Psoas muscle (tissue), 8 donors: ENCODE measurements around the gene TMEM255B. TPM values are rescaled to one million over a fixed set of nuclear protein-coding genes. Genes with fewer than 3 reads are reported as not detected.

Experiments used
- ATAC-seq, 4 donors: fragments of 200-7000 bp; cut with Tn5 transposase; one replicate each; pipeline ENCODE4 v1.9.1; 2020; ENCODE audit warnings: moderate library complexity in 3 of 4, mild to moderate bottlenecking in 2 of 4
- DNase-seq, 2 donors: peaks; one replicate each; pipeline ENCODE4 v3.0.0-alpha.2; 2020
- H3K27ac ChIP-seq: fragments of 200-600 bp; one replicate; pipeline ENCODE4 v1.8.0; 2022
- H3K27me3 ChIP-seq, 3 donors: fragments of 200-600 bp in 1 of 3; one replicate each; pipeline versions ENCODE4 v1.6.1 to v1.8.0; 2013 to 2022; ENCODE audit warnings: low read length in 2 of 3, mild to moderate bottlenecking in 2 of 3, moderate library complexity in 1 of 3; ENCODE audit not compliant: insufficient read depth in 3 of 3
- H3K36me3 ChIP-seq, 2 donors: fragments of 200-600 bp in 1 of 2; one replicate each; pipeline versions ENCODE4 v1.6.1 to v1.8.0; 2013 to 2022; ENCODE audit warnings: low read depth in 1 of 2, mild to moderate bottlenecking in 1 of 2, moderate library complexity in 1 of 2; ENCODE audit not compliant: insufficient read depth in 1 of 2
- H3K4me1 ChIP-seq: fragments of 200-600 bp; one replicate; pipeline ENCODE4 v1.8.0; 2022
- H3K4me3 ChIP-seq: fragments of 200-600 bp; one replicate; pipeline ENCODE4 v1.8.0; 2022; ENCODE audit warnings: mild to moderate bottlenecking
- H3K9me3 ChIP-seq: fragments of 200-600 bp; one replicate; pipeline ENCODE4 v1.8.0; 2022
- WGBS, 3 donors: extraction: QIAGEN DNeasy Blood & Tissue Kit; methylation state at CpG; one replicate each; pipeline versions ENCODE4 v1.1.6 to v1.1.7; 2013; 5-methylcytosine and 5-hydroxymethylcytosine counted together
- intact Hi-C, 2 donors: fragments of 100-400 bp; cut with DNase I; formaldehyde crosslinking; loops; one replicate each; pipeline versions ENCODE4 v1.11.0 to v1.14.2; 2022
- polyA plus RNA-seq, 3 donors: library from polyadenylated mRNA; stranded (reverse); fragments of 200-250 nt; gene quantifications; one replicate each; pipeline ENCODE4 v1.2.3, GENCODE V29; 2013
- total RNA-seq, 4 donors: library from RNA; stranded (reverse); fragmentation: NEBNext Ultra II Directional in 2 of 4; extraction: Animal tissue kit (Norgen Biotek cat#: 25700) in 2 of 4; gene quantifications; one replicate each; pipeline versions ENCODE4 v1.2.1 to v1.2.4, GENCODE V29; 2021 to 2023
- TF ChIP-seq, protein P1 (sequence below): fragments of 200-600 bp; IDR thresholded peaks from one replicate; pipeline ENCODE4 v1.8.0; 2022; ENCODE audit warnings: antibody characterized with exemption
- donor health status: healthy with polysubstance abuse.
- donor health status: DM: no; HTN: no; CAD: no; lungs with moderate emphysema.
- donor health status: Bipolar disorder and iron deficiency.
- donor health status: healthy.
- donor health status: DM: yes; HTN: yes; CAD: no.
- donor health status: DM: no; HTN: no; CAD: no.
- donor health status: DM: no; HTN: no; CAD: no.
- donor health status: DM: yes; HTN: yes; CAD: no.

Gene TMEM255B
- total and polyA plus RNA-seq, 7 donors, result 0.45 to 5.1 (median 2.1) TPM

DNA sequence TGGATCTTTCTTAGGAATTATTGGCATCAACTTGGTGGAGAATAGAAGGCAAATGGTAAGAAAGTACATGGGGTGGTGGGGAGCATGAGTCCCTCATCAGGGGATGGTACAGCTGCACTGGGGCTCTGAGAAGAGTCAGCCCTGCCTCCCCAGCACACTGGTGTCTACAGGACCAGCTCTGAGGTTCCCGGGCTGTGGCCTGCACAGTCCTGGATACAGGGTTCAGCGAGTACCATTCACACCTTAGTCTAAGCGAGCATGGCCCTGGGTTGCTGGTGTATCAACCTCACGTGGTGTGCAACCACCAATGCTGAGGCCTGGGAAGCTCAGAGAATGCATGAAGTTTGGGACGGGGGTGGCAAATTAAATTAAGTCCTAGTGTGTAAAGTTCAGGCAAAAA is 10.1 kb downstream of the TMEM255B start:
- no peaks in the 10 kb centered on the region for H3K9me3 ChIP-seq
- TF ChIP-seq, protein P1, sequence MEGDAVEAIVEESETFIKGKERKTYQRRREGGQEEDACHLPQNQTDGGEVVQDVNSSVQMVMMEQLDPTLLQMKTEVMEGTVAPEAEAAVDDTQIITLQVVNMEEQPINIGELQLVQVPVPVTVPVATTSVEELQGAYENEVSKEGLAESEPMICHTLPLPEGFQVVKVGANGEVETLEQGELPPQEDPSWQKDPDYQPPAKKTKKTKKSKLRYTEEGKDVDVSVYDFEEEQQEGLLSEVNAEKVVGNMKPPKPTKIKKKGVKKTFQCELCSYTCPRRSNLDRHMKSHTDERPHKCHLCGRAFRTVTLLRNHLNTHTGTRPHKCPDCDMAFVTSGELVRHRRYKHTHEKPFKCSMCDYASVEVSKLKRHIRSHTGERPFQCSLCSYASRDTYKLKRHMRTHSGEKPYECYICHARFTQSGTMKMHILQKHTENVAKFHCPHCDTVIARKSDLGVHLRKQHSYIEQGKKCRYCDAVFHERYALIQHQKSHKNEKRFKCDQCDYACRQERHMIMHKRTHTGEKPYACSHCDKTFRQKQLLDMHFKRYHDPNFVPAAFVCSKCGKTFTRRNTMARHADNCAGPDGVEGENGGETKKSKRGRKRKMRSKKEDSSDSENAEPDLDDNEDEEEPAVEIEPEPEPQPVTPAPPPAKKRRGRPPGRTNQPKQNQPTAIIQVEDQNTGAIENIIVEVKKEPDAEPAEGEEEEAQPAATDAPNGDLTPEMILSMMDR, result no peak
- no peak overlapping the region for H3K4me3 ChIP-seq
- DNase-seq (no peak), ATAC-seq (no peak)
- intact Hi-C loops, result no loop called here
- no peaks in the 10 kb centered on the region for H3K36me3 ChIP-seq
- H3K27me3 ChIP-seq, result peaks cover 0 to 5% (median 0%) of the 10 kb centered on the region in 3 donors
- no peak overlapping the region for H3K27ac ChIP-seq
- 71 to 79% (median 78%) methylated on average over 5 of the region's 5 CpGs for WGBS, 3 donors
- no peaks in the 10 kb centered on the region for H3K4me1 ChIP-seq

DNA sequence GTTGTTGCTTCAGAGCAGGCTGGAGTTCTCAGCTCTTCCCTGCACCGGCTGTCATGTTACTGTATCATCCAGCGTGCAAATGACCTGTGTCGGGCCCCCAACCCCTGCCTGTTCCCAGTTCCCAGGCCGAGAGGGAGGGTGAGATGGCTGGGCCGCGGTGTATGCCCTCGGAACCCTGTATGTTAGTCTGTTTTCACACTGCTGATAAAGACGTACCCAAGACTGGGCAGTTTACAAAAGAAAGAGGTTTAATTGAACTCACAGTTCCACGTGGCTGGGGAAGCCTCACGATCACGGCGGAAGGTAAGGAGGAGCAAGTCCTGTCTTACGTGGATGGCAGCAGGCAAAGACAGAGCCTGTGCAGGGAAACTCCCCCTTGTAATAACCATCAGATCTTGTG is 10.9 kb downstream of the TMEM255B start:
- peaks cover 0 to 8% (median 0%) of the 10 kb centered on the region in 3 donors for H3K27me3 ChIP-seq
- DNase-seq (no peak), ATAC-seq (no peak)
- TF ChIP-seq, protein P1, result no peak
- no peak overlapping the region for H3K27ac ChIP-seq
- H3K36me3 ChIP-seq, result no peaks in the 10 kb centered on the region
- H3K4me3 ChIP-seq, result no peak overlapping the region
- H3K9me3 ChIP-seq, result no peaks in the 10 kb centered on the region
- WGBS, 3 donors, result 71 to 81% (median 73%) methylated on average over 13 of the region's 13 CpGs
- intact Hi-C loops, result no loop called here
- no peaks in the 10 kb centered on the region for H3K4me1 ChIP-seq

GRCh38 chr13:113770441-113770840 is 11.4 kb downstream of the TMEM255B start:
- Histone ChIP-seq H3K4me3 (no peak overlapping the region), H3K36me3 (no peaks in the 10 kb centered on the region), H3K4me1 (no peaks in the 10 kb centered on the region), H3K9me3 (no peaks in the 10 kb centered on the region), H3K27me3 (peaks cover 0 to 13% (median 0%) of the 10 kb centered on the region in 3 donors), H3K27ac (no peak overlapping the region)
- 83 to 87% (median 85%) methylated on average over 8 of the region's 8 CpGs for WGBS, 3 donors
- intact Hi-C loops, result no loop called here
- ATAC-seq (no peak), DNase-seq (no peak)
- TF ChIP-seq, protein P1, result no peak

GRCh38 chr13:113770937-113771336 is 11.9 kb downstream of the TMEM255B start:
- intact Hi-C loops, result no loop called here
- Histone ChIP-seq H3K27ac (no peak overlapping the region), H3K27me3 (peaks cover 0 to 18% (median 0%) of the 10 kb centered on the region in 3 donors), H3K4me3 (no peak overlapping the region), H3K4me1 (no peaks in the 10 kb centered on the region), H3K36me3 (no peaks in the 10 kb centered on the region), H3K9me3 (no peaks in the 10 kb centered on the region)
- ATAC-seq, result no peak
- TF ChIP-seq, protein P1, result no peak
- WGBS, 3 donors, result 90 to 94% (median 92%) methylated on average over 5 of the region's 5 CpGs
- no peak for DNase-seq

DNA sequence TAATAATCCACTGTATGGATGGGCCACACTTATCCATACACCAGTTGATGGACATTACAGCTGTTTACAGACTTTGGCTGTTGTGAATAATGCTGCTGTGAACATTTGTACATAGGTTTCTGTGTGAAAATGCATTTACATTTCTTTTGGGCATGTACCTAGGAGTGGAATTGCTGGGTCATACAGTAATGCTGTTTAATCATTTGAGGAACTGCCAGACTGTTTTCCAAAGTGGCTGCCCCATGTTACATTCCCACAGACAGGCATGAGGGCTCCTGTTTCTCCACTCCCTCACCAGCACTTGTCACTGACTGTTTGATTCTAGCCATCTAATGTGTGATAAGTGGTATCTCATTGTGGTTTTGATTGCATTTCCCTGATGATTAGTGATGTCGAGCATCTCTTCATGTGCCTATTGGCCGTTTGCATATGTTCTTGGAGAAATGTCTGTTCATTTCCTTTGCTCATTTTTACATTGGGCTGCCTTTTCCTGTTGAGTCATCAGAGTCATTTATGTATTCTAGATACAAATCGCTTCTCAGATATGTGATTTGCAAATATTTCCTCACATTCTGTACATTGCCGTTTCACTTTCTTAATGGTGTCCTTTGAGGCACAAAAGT is 12.8 kb downstream of the TMEM255B start:
- WGBS, 3 donors, result 67 to 72% (median 70%) methylated on average over 4 of the region's 4 CpGs
- H3K9me3 ChIP-seq, result no peaks in the 10 kb centered on the region
- no peak overlapping the region for H3K4me3 ChIP-seq
- H3K27me3 ChIP-seq, result peaks cover 0 to 26% (median 0%) of the 10 kb centered on the region in 3 donors
- TF ChIP-seq, protein P1, result no peak
- H3K27ac ChIP-seq, result no peak overlapping the region
- H3K4me1 ChIP-seq, result no peaks in the 10 kb centered on the region
- intact Hi-C loops, result no loop called here
- DNase-seq, result no peak
- ATAC-seq, result no peak
- no peaks in the 10 kb centered on the region for H3K36me3 ChIP-seq
